ENCODE data around the gene BAX. TPM values are rescaled to one million over a fixed set of nuclear protein-coding genes. Genes with fewer than 3 reads are reported as not detected.

The BAX gene
- total RNA-seq, 1 experiment from 2014 or later, result 346 TPM

- POLR2A ChIA-PET, result interaction anchor here (0.6 to 1.4 kb wide), 10 partner anchors 29 to 335 kb away, joined by 3 to 6 read pairs (median 3); partner anchors contain the start of genes GYS1, PPP1R15A and RUVBL2
- peak overlapping the region; percentile 99 for H3K27ac Mint-ChIP-seq
- peak; percentile 54 for DNase-seq (ENCODE audit: low spot score)
- H3K4me1 Mint-ChIP-seq, result peaks cover 33% of the 10 kb centered on the region
- CTCF ChIA-PET, result interaction anchor here (0.6 to 2.2 kb wide), 9 partner anchors 29 to 176 kb away, joined by 3 to 13 read pairs (median 4); partner anchors contain the start of genes DHDH, GYS1 and RUVBL2
- peaks cover 40% of the 10 kb centered on the region for H3K36me3 Mint-ChIP-seq
- H3K27me3 Mint-ChIP-seq (ENCODE audit: low read depth), result no peaks in the 10 kb centered on the region
- TF ChIP-seq HMGA2 (CRISPR knock-in tag; IDR thresholded peaks at IDR 0.05), result no peak
- no peak; the same call in 1 of the 2 replicates for TF ChIP-seq EMX1 (CRISPR knock-in tag; IDR thresholded peaks at IDR 0.05)
- peak; percentile 7; the same call in 1 of the 2 replicates for TF ChIP-seq ZNF423 (CRISPR knock-in tag; IDR thresholded peaks at IDR 0.05)
- no peak for TF ChIP-seq RELA (CRISPR knock-in tag; IDR thresholded peaks at IDR 0.05; ENCODE audit: borderline replicate concordance)
- TF ChIP-seq ZNF532 (CRISPR knock-in tag; IDR thresholded peaks at IDR 0.05; ENCODE audit: borderline replicate concordance), result no peak
- TF ChIP-seq NR1H2 (CRISPR knock-in tag; IDR thresholded peaks at IDR 0.05), result no peak
- TF ChIP-seq PRDM15 (CRISPR knock-in tag; IDR thresholded peaks at IDR 0.05), result no peak
- no peak for TF ChIP-seq E2F5 (CRISPR knock-in tag; IDR thresholded peaks at IDR 0.05)
- ATAC-seq, result no peak
- H3K9me3 Mint-ChIP-seq, result peaks cover 4% of the 10 kb centered on the region
- H3K4me3 Mint-ChIP-seq, result peak overlapping the region; percentile 99
Measured at GRCh38 chr19:48964205-48965039, 9.7 kb downstream of the BAX start.

- DNase-seq (ENCODE audit: low spot score) (peak; percentile 95), ATAC-seq (peak; percentile 74)
- Mint-ChIP-seq H3K27ac (peak within 1 kb of the TSS; percentile 99), H3K4me1 (peaks cover 33% of the 10 kb centered on the region), H3K4me3 (peak within 1 kb of the TSS; percentile 99), H3K27me3 (ENCODE audit: low read depth) (no peaks in the 10 kb centered on the region), H3K36me3 (peaks cover 48% of the 10 kb centered on the region), H3K9me3 (peaks cover 4% of the 10 kb centered on the region)
- POLR2A ChIA-PET, result interaction anchor here (1.3 to 1.4 kb wide), 2 partner anchors 92 to 128 kb away, joined by 3 to 5 read pairs; no protein-coding TSS in a partner anchor
- CTCF ChIA-PET, result interaction anchor here (1.0 to 2.2 kb wide), 2 partner anchors 28 to 30 kb away, joined by 5 to 7 read pairs; partner anchors contain the start of genes GYS1 and RUVBL2
- TF ChIP-seq RORB (CRISPR knock-in tag; IDR thresholded peaks at IDR 0.05) (peak; percentile 83; the same call in 1 of the 2 replicates), NFE2L1 (CRISPR knock-in tag; IDR thresholded peaks at IDR 0.05) (no peak), ZNF671 (CRISPR knock-in tag; IDR thresholded peaks at IDR 0.05) (peak; percentile 39; the same call in 1 of the 2 replicates), GABPB1 (CRISPR knock-in tag; IDR thresholded peaks at IDR 0.05) (peak; percentile 65; the same call in 1 of the 2 replicates), HMGXB4 (CRISPR knock-in tag; IDR thresholded peaks at IDR 0.05) (0 out of 2 replicates have a peak, but pooled peaks have one; percentile 21), ZNF219 (CRISPR knock-in tag; IDR thresholded peaks at IDR 0.05; ENCODE audit: borderline replicate concordance) (no peak), NFYB (CRISPR knock-in tag; conservative IDR thresholded peaks at IDR 0.05; ENCODE audit: low read depth) (peak; percentile 71), SMAD3 (CRISPR knock-in tag; IDR thresholded peaks at IDR 0.05; ENCODE audit: borderline replicate concordance) (peak; percentile 69; the same call in 1 of the 2 replicates), FOXP1 (CRISPR knock-in tag; IDR thresholded peaks at IDR 0.05; ENCODE audit: borderline replicate concordance) (peak; percentile 5; the same call in 1 of the 2 replicates), USF1 (CRISPR knock-in tag; IDR thresholded peaks at IDR 0.05) (0 out of 2 replicates have a peak, but pooled peaks have one; percentile 31), CREB1 (CRISPR knock-in tag; IDR thresholded peaks at IDR 0.05) (peak; percentile 64; the same call in 1 of the 2 replicates), NR1H2 (CRISPR knock-in tag; IDR thresholded peaks at IDR 0.05) (no peak), ZNF232 (CRISPR knock-in tag; IDR thresholded peaks at IDR 0.05) (peak; percentile 92; the same call in 1 of the 2 replicates), ETV6 (CRISPR knock-in tag; IDR thresholded peaks at IDR 0.05) (peak; percentile 77; the same call in 1 of the 2 replicates)
Measured at GRCh38 chr19:48965040-48965805, 10.5 kb downstream of the BAX start, which contains the start of gene FTL. Gene FTL, plus strand, starts transcription at chr19:48965309. Its CDS starts 199 bp downstream, at chr19:48965508.
